NB4 (cell line): ENCODE measurements around the gene CPNE9.

Source experiments
- DNase-seq: peaks from one replicate; pipeline ENCODE4 v3.0.0; 2010; ENCODE audit warnings: low read depth
- H3K4me3 ChIP-seq: one replicate; pipeline ENCODE4 v1.5.1; 2011; ENCODE audit warnings: mild to moderate bottlenecking, low read depth, low read length, moderate library complexity
- CTCF ChIP-seq: IDR thresholded peaks from one replicate; pipeline ENCODE4 v1.5.1; 2012; ENCODE audit warnings: low read depth, low read length
- MAX ChIP-seq: IDR thresholded peaks from 2 replicates; pipeline ENCODE4 v1.6.1; 2011; ENCODE audit warnings: low read depth, low read length
- MYC ChIP-seq: IDR thresholded peaks from 2 replicates; pipeline ENCODE4 v1.6.1; 2011; ENCODE audit warnings: low read depth, low read length
- POLR2A ChIP-seq: IDR thresholded peaks from 2 replicates; pipeline ENCODE4 v1.6.1; 2011; ENCODE audit warnings: mild to moderate bottlenecking; ENCODE audit not compliant: insufficient read length; ENCODE audit errors: extremely low read depth

Gene CPNE9

GRCh38 chr3:9703736-9704346 lies at the start of gene CPNE9:
TSS of gene CPNE9 (plus strand) at chr3:9703833. CDS start at chr3:9703997, 164 bp downstream.
- no peak within 1 kb of the TSS for H3K4me3 ChIP-seq
- DNase-seq, result no peak
- no peak for TF ChIP-seq MYC

- TF ChIP-seq MAX (no peak), CTCF (no peak), MYC (no peak), POLR2A (no peak)
- H3K4me3 ChIP-seq, result no peak overlapping the region
- no peak for DNase-seq
These were observed 43.8 kb upstream of the CPNE9 start for GRCh38 chr3:9659849-9660248.

- DNase-seq, result no peak
- TF ChIP-seq CTCF, result no peak
- TF ChIP-seq MYC, result no peak
- no peak for TF ChIP-seq POLR2A
- no peak for TF ChIP-seq MAX
- H3K4me3 ChIP-seq, result no peak overlapping the region
These were observed 42.7 kb upstream of the CPNE9 start for GRCh38 chr3:9660972-9661371.

- no peak for DNase-seq
- no peak overlapping the region for H3K4me3 ChIP-seq
- TF ChIP-seq MYC (no peak), CTCF (no peak), MAX (no peak), POLR2A (no peak)
These were observed 39.4 kb upstream of the CPNE9 start for GRCh38 chr3:9664119-9664751.

- H3K4me3 ChIP-seq, result no peak overlapping the region
These were observed 36.8 kb upstream of the CPNE9 start for GRCh38 chr3:9666704-9667445.

More at GRCh38 chr3:9666704-9667445, 36.8 kb upstream of the CPNE9 start:
- TF ChIP-seq POLR2A, result no peak
- no peak for TF ChIP-seq MAX
- no peak for TF ChIP-seq CTCF
- no peak for TF ChIP-seq MYC
- no peak for DNase-seq
